Testis (tissue), 3 donors: Measurements from ENCODE around the gene HLA-DPB1. TPM values are rescaled to one million over a fixed set of nuclear protein-coding genes. Genes with fewer than 3 reads are reported as not detected.
"Not testable (repeated sequence)": the region's sequence is repeated elsewhere in the genome, so short reads cannot be mapped to it uniquely, and the experiment has no call there.

Experiments used
- DNase-seq: peaks from one replicate; pipeline ENCODE4 v3.0.0-alpha.2; 2019
- H3K27ac ChIP-seq, 2 donors: fragments of 200-600 bp; sonication (generic); one replicate each; pipeline ENCODE4 v1.5.1; 2019
- H3K27me3 ChIP-seq: fragments of 200-600 bp; sonication (generic); one replicate; pipeline ENCODE4 v1.5.1; 2019
- H3K36me3 ChIP-seq: fragments of 200-600 bp; sonication (generic); one replicate; pipeline ENCODE4 v1.5.1; 2017; ENCODE audit warnings: low read depth; ENCODE audit errors: missing control alignments
- H3K4me1 ChIP-seq: fragments of 200-600 bp; sonication (generic); one replicate; pipeline ENCODE4 v1.5.1; 2019
- H3K4me3 ChIP-seq, 2 donors: fragments of 200-600 bp; sonication (generic); one replicate each; pipeline ENCODE4 v1.5.1; 2017 to 2019
- H3K9me3 ChIP-seq: fragments of 200-600 bp; sonication (generic); one replicate; pipeline ENCODE4 v1.5.1; 2017
- POLR2A ChIP-seq: fragments of 450-650 bp; IDR thresholded peaks from one replicate; pipeline ENCODE4 v1.6.1; 2017; ENCODE audit warnings: antibody characterized with exemption, mild to moderate bottlenecking, moderate library complexity
- WGBS, 2 donors: methylation state at CpG; one replicate each; pipeline ENCODE4 v1.1.5; 2018; 5-methylcytosine and 5-hydroxymethylcytosine counted together
- intact Hi-C: fragments of 100-400 bp; cut with DNase I; formaldehyde crosslinking; loops from one replicate; pipeline ENCODE4 v1.15.1; 2023; ENCODE audit warnings: low total_unique reads
- polyA plus RNA-seq: library from polyadenylated mRNA; stranded (reverse); fragments of 350-450 nt; fragmentation: Illumina TruSeq; extraction: RNeasy Lipid Tissue Mini Kit (QIAGEN cat#74804); gene quantifications from one replicate; pipeline ENCODE4 v1.2.3, GENCODE V29; 2014; ENCODE audit warnings: low read depth, low replicate concordance; ENCODE audit not compliant: insufficient read depth
- total RNA-seq, 2 donors: library from RNA; depleted of rRNA; stranded (reverse); fragments of >200 nt; gene quantifications; one replicate each; pipeline ENCODE4 v1.2.3, GENCODE V29; 2016
- TF ChIP-seq, protein P1 (sequence below), 3 experiments: fragments of 450-650 bp in 2 of 3; fragments of 200-600 bp in 1 of 3; sonication (generic) in 1 of 3; IDR thresholded peaks; one replicate each; pipeline ENCODE4 v1.5.1; 2016 to 2019; ENCODE audit warnings: antibody characterized with exemption in 3 of 3, mild to moderate bottlenecking in 2 of 3, moderate library complexity in 1 of 3

Gene HLA-DPB1
- total and polyA plus RNA-seq, 3 donors from 2014 or later, result 14.4 to 183 (median 39.5) TPM

GRCh38 chr6:33091957-33092356 is 16.2 kb downstream of the HLA-DPB1 start:
- no peaks in the 10 kb centered on the region for H3K27me3 ChIP-seq
- 52 to 58% methylated on average over 6 to 9 of the region's 9 CpGs for WGBS, 2 donors
- intact Hi-C loops, result no loop called here
- no peak for DNase-seq
- H3K36me3 ChIP-seq, result no peaks in the 10 kb centered on the region
- no peak overlapping the region for H3K4me3 ChIP-seq
- TF ChIP-seq, protein P1, sequence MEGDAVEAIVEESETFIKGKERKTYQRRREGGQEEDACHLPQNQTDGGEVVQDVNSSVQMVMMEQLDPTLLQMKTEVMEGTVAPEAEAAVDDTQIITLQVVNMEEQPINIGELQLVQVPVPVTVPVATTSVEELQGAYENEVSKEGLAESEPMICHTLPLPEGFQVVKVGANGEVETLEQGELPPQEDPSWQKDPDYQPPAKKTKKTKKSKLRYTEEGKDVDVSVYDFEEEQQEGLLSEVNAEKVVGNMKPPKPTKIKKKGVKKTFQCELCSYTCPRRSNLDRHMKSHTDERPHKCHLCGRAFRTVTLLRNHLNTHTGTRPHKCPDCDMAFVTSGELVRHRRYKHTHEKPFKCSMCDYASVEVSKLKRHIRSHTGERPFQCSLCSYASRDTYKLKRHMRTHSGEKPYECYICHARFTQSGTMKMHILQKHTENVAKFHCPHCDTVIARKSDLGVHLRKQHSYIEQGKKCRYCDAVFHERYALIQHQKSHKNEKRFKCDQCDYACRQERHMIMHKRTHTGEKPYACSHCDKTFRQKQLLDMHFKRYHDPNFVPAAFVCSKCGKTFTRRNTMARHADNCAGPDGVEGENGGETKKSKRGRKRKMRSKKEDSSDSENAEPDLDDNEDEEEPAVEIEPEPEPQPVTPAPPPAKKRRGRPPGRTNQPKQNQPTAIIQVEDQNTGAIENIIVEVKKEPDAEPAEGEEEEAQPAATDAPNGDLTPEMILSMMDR (IDR thresholded peaks at IDR 0.05), result peak in 1 of 3 experiments; percentile 3
- TF ChIP-seq POLR2A, result no peak
- no peaks in the 10 kb centered on the region for H3K9me3 ChIP-seq
- H3K27ac ChIP-seq, result no peak overlapping the region
- H3K4me1 ChIP-seq, result no peaks in the 10 kb centered on the region

- no peaks in the 10 kb centered on the region for H3K36me3 ChIP-seq
- DNase-seq, result no peak
- no peak overlapping the region for H3K27ac ChIP-seq
- intact Hi-C loops, result no loop called here
- TF ChIP-seq, protein P1 (IDR thresholded peaks at IDR 0.05), result no peak
- no peak for TF ChIP-seq POLR2A
- H3K27me3 ChIP-seq, result no peaks in the 10 kb centered on the region
- H3K4me1 ChIP-seq, result no peaks in the 10 kb centered on the region
- H3K4me3 ChIP-seq, result no peak overlapping the region
- H3K9me3 ChIP-seq, result no peaks in the 10 kb centered on the region
- 90 to 96% methylated on average over 2 to 3 of the region's 3 CpGs for WGBS, 2 donors
Observed at GRCh38 chr6:33092385-33092784, 16.6 kb downstream of the HLA-DPB1 start.

- no peak overlapping the region for H3K4me3 ChIP-seq
- no peaks in the 10 kb centered on the region for H3K9me3 ChIP-seq
- H3K27ac ChIP-seq, result no peak overlapping the region
- H3K36me3 ChIP-seq, result no peaks in the 10 kb centered on the region
- intact Hi-C loops, result no loop called here
- DNase-seq, result no peak
- no peaks in the 10 kb centered on the region for H3K4me1 ChIP-seq
- H3K27me3 ChIP-seq, result no peaks in the 10 kb centered on the region
- 79 to 87% methylated on average over 3 of the region's 3 CpGs for WGBS, 2 donors
- TF ChIP-seq POLR2A, result no peak
- TF ChIP-seq, protein P1 (IDR thresholded peaks at IDR 0.05), result no peak
Observed at GRCh38 chr6:33093855-33094254, 18.1 kb downstream of the HLA-DPB1 start.

GRCh38 chr6:33095681-33096080 is 19.9 kb downstream of the HLA-DPB1 start:
- DNase-seq, result no peak
- TF ChIP-seq POLR2A, result no peak
- TF ChIP-seq, protein P1 (IDR thresholded peaks at IDR 0.05), result no peak
- Histone ChIP-seq H3K4me1 (no peaks in the 10 kb centered on the region), H3K27me3 (no peaks in the 10 kb centered on the region), H3K4me3 (no peak overlapping the region), H3K27ac (no peak overlapping the region), H3K36me3 (no peaks in the 10 kb centered on the region), H3K9me3 (no peaks in the 10 kb centered on the region)
- WGBS, 2 donors, result 97 to 100% methylated on average over 1 of the region's 1 CpG
- intact Hi-C loops, result no loop called here

DNA sequence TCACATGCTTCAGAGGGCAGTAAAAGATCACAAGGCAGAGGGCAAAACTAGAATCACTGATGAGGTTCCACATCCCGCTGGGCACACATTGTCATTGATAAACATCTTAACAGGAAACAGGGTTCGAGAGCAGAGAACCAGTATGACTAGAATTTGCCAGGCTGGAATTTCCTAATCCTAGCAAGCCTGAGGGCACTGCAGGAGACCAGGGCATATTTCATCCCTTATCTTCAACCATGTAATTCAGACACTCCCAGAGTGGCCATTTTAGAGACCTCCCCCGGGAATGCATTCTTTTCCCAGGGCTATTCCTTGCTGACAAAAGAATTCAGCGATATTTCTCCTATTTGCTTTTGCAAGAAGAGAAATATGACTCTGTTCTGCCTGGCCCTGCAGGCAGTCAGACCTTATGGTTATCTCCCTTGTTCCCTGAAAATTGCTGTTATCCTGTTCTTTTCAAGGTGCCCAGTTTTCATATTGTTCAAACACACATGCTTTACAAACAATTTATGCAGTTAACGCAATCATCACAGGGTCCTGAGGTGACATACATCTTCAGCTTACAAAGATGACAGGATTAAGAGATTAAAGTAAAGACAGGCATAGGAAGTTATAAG is 25.4 kb downstream of the HLA-DPB1 start:
- H3K36me3 ChIP-seq, H3K4me3 ChIP-seq, intact Hi-C loops, H3K4me1 ChIP-seq, H3K27me3 ChIP-seq, H3K9me3 ChIP-seq, H3K27ac ChIP-seq, DNase-seq: not testable (repeated sequence)
- 80 to 81% methylated on average over 5 of the region's 5 CpGs for WGBS, 2 donors
